GM13976 (cell line): ENCODE measurements around the gene LAT.

Experiments
- DNase-seq: peaks from one replicate; pipeline ENCODE4 v3.0.0; 2012; ENCODE audit warnings: low spot score
- CTCF ChIP-seq: IDR thresholded peaks from 2 replicates; pipeline ENCODE4 v1.5.1; 2012; ENCODE audit warnings: borderline replicate concordance, mild to moderate bottlenecking; ENCODE audit not compliant: insufficient read depth; ENCODE audit errors: extremely low read depth, missing control alignments, control extremely low read depth
- in situ Hi-C: fragments of 300-500 bp; cut with MboI; formaldehyde crosslinking; loops from one replicate; pipeline ENCODE4 v1.12.0; 2022; ENCODE audit warnings: low sequenced_read_pairs, mixed read lengths, inconsistent platforms; ENCODE audit not compliant: unreplicated experiment

The LAT gene

GRCh38 chr16:29007730-29008593, 23.1 kb downstream of the LAT start:
- in situ Hi-C loops = no loop called here
- no peak for TF ChIP-seq CTCF
- DNase-seq = no peak

DNA sequence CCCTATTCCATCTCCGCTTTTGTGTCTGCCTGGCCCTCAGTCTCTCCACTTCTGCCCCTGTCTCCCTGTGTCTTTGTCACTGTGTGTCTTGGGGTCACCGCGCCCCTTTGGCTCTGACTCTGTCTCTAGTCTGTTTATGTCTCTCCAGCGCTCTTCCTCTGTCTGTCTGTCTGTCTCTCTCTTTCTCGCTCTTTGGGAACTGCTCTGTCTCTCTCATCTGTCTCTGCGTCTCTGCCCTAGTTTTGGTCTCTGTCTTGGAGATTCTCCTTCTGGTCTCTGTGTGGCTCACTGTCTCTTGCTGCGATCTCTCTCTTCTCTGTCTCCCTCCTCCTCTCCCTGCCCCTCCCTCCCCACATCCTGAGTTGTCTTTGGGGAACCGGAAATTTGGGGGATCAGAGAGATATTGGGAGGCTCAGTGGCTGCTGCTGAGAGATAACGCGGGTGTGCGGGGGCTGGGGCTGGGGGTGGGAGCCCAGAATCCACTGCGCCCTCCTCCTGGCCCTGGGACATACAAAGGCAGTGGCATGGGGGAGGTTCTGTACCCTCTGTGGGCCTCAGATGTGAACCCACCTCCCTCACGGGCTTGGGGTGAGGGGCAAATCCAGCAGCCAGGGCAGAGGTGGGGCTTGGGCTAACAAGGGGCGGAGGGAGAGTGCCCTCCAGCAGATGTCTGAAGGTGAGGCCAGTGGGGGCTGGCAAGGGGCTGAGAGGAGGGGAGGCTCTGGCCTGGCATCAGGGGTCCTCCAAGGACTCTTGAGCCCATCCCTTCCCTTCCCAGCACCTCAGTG, 24.4 kb downstream of the LAT start:
- no peak for TF ChIP-seq CTCF
- in situ Hi-C loops = no loop called here
- DNase-seq = no peak

DNA sequence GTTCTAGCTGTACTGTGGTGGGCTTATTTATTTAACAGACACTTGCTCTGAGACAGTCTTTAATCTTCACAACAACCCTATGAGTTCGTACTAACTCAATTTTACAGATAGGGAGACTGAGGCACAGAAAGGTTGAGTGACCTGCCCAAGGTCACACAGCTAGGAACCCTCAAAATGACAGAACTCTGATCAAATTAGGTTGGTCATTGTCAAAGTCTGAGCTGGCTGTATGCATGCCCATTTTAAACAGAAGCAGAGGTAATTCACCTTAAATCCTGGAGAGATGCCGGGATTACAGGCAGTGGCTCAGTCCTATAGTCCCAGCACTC, 24.9 kb downstream of the LAT start:
- in situ Hi-C loops = no loop called here
- no peak for DNase-seq
- TF ChIP-seq CTCF = no peak

- DNase-seq = no peak
- no peak for TF ChIP-seq CTCF
- in situ Hi-C loops = no loop called here
Measured at GRCh38 chr16:29011112-29011511, 26.3 kb downstream of the LAT start.

DNA sequence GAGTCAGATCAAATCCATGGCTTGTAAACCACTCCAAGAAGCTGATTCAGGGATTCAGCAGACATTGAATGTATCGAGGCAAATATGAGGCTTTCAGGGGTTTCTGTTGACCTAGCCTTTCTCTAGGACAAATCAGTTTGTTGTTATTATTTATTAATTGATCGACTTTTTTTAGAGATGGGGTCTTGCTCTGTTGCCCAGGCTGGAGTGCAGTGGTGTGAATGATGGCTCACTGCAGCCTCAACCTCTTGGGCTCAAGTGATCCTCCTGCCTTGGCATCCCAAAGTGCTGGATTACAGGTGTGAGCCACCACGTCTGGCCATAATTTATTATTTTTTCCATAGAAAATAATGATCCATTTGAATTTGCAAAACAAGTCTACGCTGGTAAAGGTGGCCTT, 27.0 kb downstream of the LAT start:
- in situ Hi-C loops = no loop called here
- DNase-seq = no peak
- TF ChIP-seq CTCF = no peak

DNA sequence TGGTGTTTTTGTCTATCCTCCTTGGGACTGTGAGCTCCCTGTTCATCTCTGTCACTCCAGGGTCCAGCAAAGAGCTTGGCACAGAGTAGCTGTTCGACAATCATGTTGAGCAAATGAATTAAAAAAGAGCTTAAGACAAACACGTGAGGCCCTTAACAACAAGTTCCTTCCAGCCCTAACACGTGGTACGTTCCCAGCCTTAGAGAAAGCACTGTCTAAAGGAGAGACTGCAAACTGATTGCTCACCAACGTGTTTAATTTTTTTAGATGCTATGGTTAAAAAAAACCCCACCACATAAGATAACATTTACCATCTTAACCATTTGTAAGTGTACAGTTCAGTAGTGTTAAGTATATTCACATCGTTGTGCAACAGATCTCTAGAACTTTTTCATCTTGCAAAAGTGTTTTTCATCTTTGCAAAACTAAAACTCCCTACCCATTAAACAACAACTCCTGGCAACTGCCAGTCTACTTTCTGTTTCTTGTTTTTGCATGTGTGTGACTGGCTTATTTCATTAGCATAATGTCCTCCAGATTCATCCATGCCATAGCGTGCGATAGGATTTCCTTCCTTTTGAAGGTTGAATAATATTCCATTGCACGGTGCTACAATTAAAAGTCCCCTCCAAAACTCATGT, 28.2 kb downstream of the LAT start:
- in situ Hi-C loops = no loop called here

More for the DNA sequence above, 28.2 kb downstream of the LAT start:
- DNase-seq = no peak
- no peak for TF ChIP-seq CTCF
